PC-3 (cell line): ENCODE results near the gene INPP5K. TPM values are rescaled to one million over a fixed set of nuclear protein-coding genes. Genes with fewer than 3 reads are reported as not detected.

Experiments
- ATAC-seq: fragments of 200-7000 bp; cut with Tn5 transposase; 2 replicates; pipeline ENCODE4 v1.9.1; 2020; ENCODE audit warnings: mild to moderate bottlenecking, moderate library complexity
- BruUV-seq: library from RNA; stranded (reverse); fragments of 400-500 nt; replicated peaks from 2 replicates; lab custom pipeline; 2021; lab: Mats Ljungman, UMichigan
- CTCF ChIA-PET: fragments of 300-600 bp; sonication (Branson Sonifier 250); formaldehyde crosslinking; loops from one replicate; lab custom pipeline; 2022; ENCODE audit warnings: antibody characterized with exemption; lab: Charles Lee
- POLR2A ChIA-PET: fragments of 300-600 bp; sonication (Branson Sonifier 250); formaldehyde crosslinking; loops from one replicate; lab custom pipeline; 2022; ENCODE audit warnings: antibody characterized with exemption; ENCODE audit not compliant: unreplicated experiment; lab: Charles Lee
- DNase-seq: peaks from one replicate; pipeline ENCODE4 v3.0.0-alpha.2; 2015
- H2AFZ ChIP-seq: fragments of 300-600 bp; sonication (generic); 2 replicates; pipeline ENCODE4 v1.6.0; 2016; ENCODE audit warnings: antibody characterized with exemption, low read length
- H3F3A ChIP-seq: fragments of 300-600 bp; sonication (generic); one replicate; pipeline ENCODE4 v1.6.0; 2017; ENCODE audit warnings: antibody characterized with exemption, low read length, control low read depth, mild to moderate bottlenecking; ENCODE audit not compliant: unreplicated experiment
- H3K27ac ChIP-seq: fragments of 300-600 bp; sonication (generic); 2 replicates; pipeline ENCODE4 v1.5.1; 2016; ENCODE audit warnings: mild to moderate bottlenecking, low read length
- H3K27me3 ChIP-seq: fragments of 300-600 bp; sonication (generic); 2 replicates; pipeline ENCODE4 v1.6.1; 2016; ENCODE audit warnings: low read length, mixed read lengths
- H3K36me3 ChIP-seq: fragments of 300-600 bp; sonication (generic); 2 replicates; pipeline ENCODE4 v1.6.1; 2016; ENCODE audit warnings: low read depth, mixed run types, low read length, mixed read lengths
- H3K4me1 ChIP-seq: fragments of 300-600 bp; sonication (generic); 2 replicates; pipeline ENCODE4 v1.5.1; 2016; ENCODE audit warnings: low read length; ENCODE audit not compliant: insufficient read depth
- H3K4me2 ChIP-seq: fragments of 300-600 bp; sonication (generic); 2 replicates; pipeline ENCODE4 v1.6.0; 2016; ENCODE audit warnings: low read length
- H3K4me3 ChIP-seq: fragments of 300-600 bp; sonication (generic); 2 replicates; pipeline ENCODE4 v1.5.1; 2016; ENCODE audit warnings: mild to moderate bottlenecking, low read length, mixed read lengths
- H3K79me2 ChIP-seq: fragments of 300-600 bp; sonication (generic); 2 replicates; pipeline ENCODE4 v1.6.1; 2017; ENCODE audit warnings: low read length, mixed read lengths
- H3K9ac ChIP-seq: fragments of 300-600 bp; sonication (generic); 2 replicates; pipeline ENCODE4 v1.6.0; 2016; ENCODE audit warnings: mild to moderate bottlenecking, low read length
- H3K9me2 ChIP-seq: fragments of 300-600 bp; sonication (generic); replicated peaks from 2 replicates; pipeline ENCODE4 v1.6.1; 2016; ENCODE audit warnings: mixed run types, low read length, mixed read lengths
- H3K9me3 ChIP-seq: fragments of 300-600 bp; sonication (generic); 2 replicates; pipeline ENCODE4 v1.6.1; 2016; ENCODE audit warnings: low read length, mixed read lengths
- H4K20me1 ChIP-seq: fragments of 300-600 bp; sonication (generic); 2 replicates; pipeline ENCODE4 v1.6.1; 2016; ENCODE audit warnings: low read length, mixed read lengths
- CTCF ChIP-seq: fragments of 300-600 bp; sonication (generic); conservative IDR thresholded peaks from 2 replicates; pipeline ENCODE4 v1.5.1; 2017; ENCODE audit warnings: antibody characterized with exemption, low read depth, mild to moderate bottlenecking, low read length
- EZH2 ChIP-seq: fragments of 300-600 bp; sonication (generic); IDR thresholded peaks from one replicate; pipeline ENCODE4 v1.6.1; 2017; ENCODE audit warnings: antibody characterized with exemption, mild to moderate bottlenecking, low read length; ENCODE audit not compliant: unreplicated experiment
- EZH2phosphoT487 ChIP-seq: fragments of 300-600 bp; sonication (generic); IDR thresholded peaks from 2 replicates; pipeline ENCODE4 v1.6.1; 2018; ENCODE audit warnings: mild to moderate bottlenecking, antibody characterized with exemption, low read length, borderline replicate concordance
- intact Hi-C: fragments of 100-400 bp; cut with micrococcal nuclease; formaldehyde crosslinking; loops from 2 replicates; pipeline ENCODE4 v1.9.0; 2023
- total RNA-seq: library from RNA; depleted of rRNA; stranded (reverse); fragments of >200 nt; gene quantifications from 2 replicates; pipeline ENCODE4 v1.2.3, GENCODE V29; 2014

The INPP5K gene
- total RNA-seq, 1 experiment from 2014 or later = 52.6 TPM

- Histone ChIP-seq H4K20me1 (peaks cover 16% of the 10 kb centered on the region; the same call in 1 of the 2 replicates), H3K79me2 (peaks cover 50% of the 10 kb centered on the region), H3K27me3 (no peaks in the 10 kb centered on the region), H3K9ac (no peak overlapping the region), H3K4me1 (peaks cover 10% of the 10 kb centered on the region), H3K4me2 (no peak overlapping the region), H3K9me3 (no peaks in the 10 kb centered on the region), H2AFZ (no peak overlapping the region), H3K27ac (no peak overlapping the region), H3K9me2 (no peaks in the 10 kb centered on the region), H3F3A (no peaks in the 10 kb centered on the region), H3K36me3 (no peaks in the 10 kb centered on the region), H3K4me3 (no peak overlapping the region)
- no TSS peak for BruUV-seq
- no peak for TF ChIP-seq EZH2
- no peak for TF ChIP-seq EZH2phosphoT487
- no peak for TF ChIP-seq CTCF
- POLR2A ChIA-PET = no interaction called here
- intact Hi-C loops = no loop called here
- ATAC-seq (no peak), DNase-seq (no peak)
- CTCF ChIA-PET = no interaction called here
These were observed 42.0 kb upstream of the INPP5K start for GRCh38 chr17:1558401-1558800.

GRCh38 chr17:1557355-1558095 is 41.1 kb upstream of the INPP5K start:
- H3K4me3 ChIP-seq = no peak overlapping the region
- peaks cover 50% of the 10 kb centered on the region for H3K79me2 ChIP-seq
- no peak overlapping the region for H3K27ac ChIP-seq
- intact Hi-C loops = no loop called here
- H3F3A ChIP-seq = no peaks in the 10 kb centered on the region
- H3K9ac ChIP-seq = no peak overlapping the region
- BruUV-seq = no TSS peak
- no peaks in the 10 kb centered on the region for H3K36me3 ChIP-seq
- POLR2A ChIA-PET = no interaction called here
- H3K9me2 ChIP-seq = no peaks in the 10 kb centered on the region
- CTCF ChIA-PET = no interaction called here
- DNase-seq (no peak), ATAC-seq (no peak)
- no peaks in the 10 kb centered on the region for H3K27me3 ChIP-seq
- no peak overlapping the region for H2AFZ ChIP-seq
- no peak overlapping the region for H3K4me2 ChIP-seq
- H3K4me1 ChIP-seq = peaks cover 10% of the 10 kb centered on the region
- H3K9me3 ChIP-seq = no peaks in the 10 kb centered on the region
- TF ChIP-seq CTCF (no peak), EZH2phosphoT487 (no peak), EZH2 (no peak)
- H4K20me1 ChIP-seq = peaks cover 16% of the 10 kb centered on the region; the same call in 1 of the 2 replicates
